ENCODE results near the gene AP2B1.

DNA sequence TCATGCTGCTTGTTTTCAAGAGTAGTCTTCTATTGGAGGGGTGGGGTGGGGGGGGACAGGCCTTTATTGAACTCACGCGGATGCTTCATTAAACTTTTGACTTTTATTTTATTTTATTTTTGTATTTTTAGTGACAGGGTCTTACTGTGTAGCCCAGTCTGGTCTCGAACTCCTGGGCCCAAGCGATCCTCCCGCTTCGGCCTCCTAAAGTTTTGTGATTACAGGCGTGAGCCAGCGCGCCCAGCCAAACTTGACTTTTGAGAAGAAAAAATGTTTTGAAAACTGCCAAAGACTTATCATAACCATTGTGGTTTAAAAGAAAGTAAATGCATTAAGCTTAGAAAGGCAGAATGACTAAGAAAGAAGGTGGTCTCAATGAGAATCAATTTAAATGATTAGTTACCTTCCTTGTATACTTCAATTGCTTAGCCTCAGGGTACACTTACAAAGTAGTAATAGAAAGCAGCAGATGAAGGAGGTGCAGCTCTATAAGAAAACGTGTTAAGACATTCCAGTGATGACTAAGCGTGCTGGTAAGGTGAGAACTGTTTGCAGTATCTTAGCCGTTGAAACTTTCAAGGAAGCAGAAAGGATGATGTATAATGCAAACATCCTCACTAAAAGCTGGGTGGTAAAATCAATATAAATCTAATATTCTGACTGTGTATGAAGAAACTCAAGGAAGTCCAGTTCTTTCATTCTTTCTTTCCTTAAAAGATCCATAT is 1.2 kb downstream of the AP2B1 start:
- TF ChIP-seq, protein P1, sequence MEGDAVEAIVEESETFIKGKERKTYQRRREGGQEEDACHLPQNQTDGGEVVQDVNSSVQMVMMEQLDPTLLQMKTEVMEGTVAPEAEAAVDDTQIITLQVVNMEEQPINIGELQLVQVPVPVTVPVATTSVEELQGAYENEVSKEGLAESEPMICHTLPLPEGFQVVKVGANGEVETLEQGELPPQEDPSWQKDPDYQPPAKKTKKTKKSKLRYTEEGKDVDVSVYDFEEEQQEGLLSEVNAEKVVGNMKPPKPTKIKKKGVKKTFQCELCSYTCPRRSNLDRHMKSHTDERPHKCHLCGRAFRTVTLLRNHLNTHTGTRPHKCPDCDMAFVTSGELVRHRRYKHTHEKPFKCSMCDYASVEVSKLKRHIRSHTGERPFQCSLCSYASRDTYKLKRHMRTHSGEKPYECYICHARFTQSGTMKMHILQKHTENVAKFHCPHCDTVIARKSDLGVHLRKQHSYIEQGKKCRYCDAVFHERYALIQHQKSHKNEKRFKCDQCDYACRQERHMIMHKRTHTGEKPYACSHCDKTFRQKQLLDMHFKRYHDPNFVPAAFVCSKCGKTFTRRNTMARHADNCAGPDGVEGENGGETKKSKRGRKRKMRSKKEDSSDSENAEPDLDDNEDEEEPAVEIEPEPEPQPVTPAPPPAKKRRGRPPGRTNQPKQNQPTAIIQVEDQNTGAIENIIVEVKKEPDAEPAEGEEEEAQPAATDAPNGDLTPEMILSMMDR (optimal IDR thresholded peaks at IDR 0.05 in 1 of 3, IDR thresholded peaks at IDR 0.05 in 1 of 3, conservative IDR thresholded peaks at IDR 0.05 in 1 of 3; ENCODE audit: extremely low read depth in 1 of 3, insufficient read depth in 2 of 3, low read length in 3 of 3), result no peak
- no peak for TF ChIP-seq EZH2 (IDR thresholded peaks at IDR 0.05; ENCODE audit: low read length)
